K562 (cell line): ENCODE results near the gene IFNGR1. TPM values are rescaled to one million over a fixed set of nuclear protein-coding genes. Genes with fewer than 3 reads are reported as not detected.

Experiments
- ATAC-seq: fragments of 200-7000 bp; cut with Tn5 transposase; 3 replicates; pipeline ENCODE4 v1.9.1; 2020; ENCODE audit warnings: moderate library complexity
- BruUV-seq: library from RNA; stranded (reverse); fragments of 400-500 nt; replicated peaks from 2 replicates; lab custom pipeline; 2021; lab: Mats Ljungman, UMichigan
- CTCF ChIA-PET: fragments of 300-600 bp; formaldehyde crosslinking; extraction: SDS; loops from one replicate; lab custom pipeline; 2021; ENCODE audit warnings: low intra/inter-chr PET ratio; lab: Yijun Ruan, JAX
- POLR2A ChIA-PET: fragments of 300-600, 350-650 bp; sonication (Branson Sonifier 250); formaldehyde crosslinking; extraction: SDS; loops from one replicate; lab custom pipeline; 2021; ENCODE audit warnings: antibody characterized with exemption, inconsistent platforms; lab: Yijun Ruan, JAX
- DNase-seq, 4 experiments: peaks; one replicate each; pipeline versions ENCODE4 v3.0.0 to v3.0.0-alpha.2; 2011 to 2018; ENCODE audit warnings: low spot score in 3 of 4, mixed read lengths in 3 of 4; ENCODE audit errors: extremely low read depth in 1 of 4
- FAIRE-seq: peaks from 2 replicates; lab custom pipeline; 2011; peaks lifted over from hg19 to GRCh38; lab: Jason Lieb, UNC
- H2AFZ ChIP-seq: 2 replicates; pipeline ENCODE4 v1.6.0; 2011; ENCODE audit warnings: low read depth, low read length, control low read depth, inconsistent platforms
- H3K27ac ChIP-seq: fragments of 200-600 bp; 3 replicates; pipeline ENCODE4 v1.8.0; 2011; ENCODE audit warnings: low read depth, mild to moderate bottlenecking, control low read depth, inconsistent platforms, low read length, moderate library complexity, mixed read lengths; ENCODE audit errors: extremely low read depth
- H3K27me3 ChIP-seq, 2 experiments: fragments of 300-600 bp in 1 of 2; 2 replicates in 1 of 2; 3 replicates in 1 of 2; pipeline versions ENCODE4 v1.6.0 to v1.8.0; 2011; ENCODE audit warnings: inconsistent platforms in 2 of 2, low read length in 2 of 2, mild to moderate bottlenecking in 1 of 2, mixed read lengths in 1 of 2, moderate library complexity in 1 of 2; ENCODE audit not compliant: control insufficient read depth in 2 of 2, insufficient read depth in 2 of 2
- H3K36me3 ChIP-seq: fragments of 300-600 bp; 3 replicates; pipeline ENCODE4 v1.8.0; 2011; ENCODE audit warnings: mild to moderate bottlenecking, low read length, inconsistent platforms; ENCODE audit not compliant: control insufficient read depth, insufficient read depth
- H3K4me1 ChIP-seq, 2 experiments: fragments of 200-600 bp in 1 of 2; replicated peaks in 1 of 2; 2 replicates in 1 of 2; 3 replicates in 1 of 2; pipeline versions ENCODE4 v1.5.1 to v1.8.0; 2011; ENCODE audit warnings: inconsistent platforms in 2 of 2, low read length in 2 of 2, mild to moderate bottlenecking in 1 of 2, mixed read lengths in 1 of 2, moderate library complexity in 1 of 2; ENCODE audit not compliant: control insufficient read depth in 2 of 2, insufficient read depth in 2 of 2
- H3K4me2 ChIP-seq: 2 replicates; pipeline ENCODE4 v1.6.1; 2011; ENCODE audit warnings: low read length, control low read depth, inconsistent platforms, mixed read lengths; ENCODE audit not compliant: insufficient read depth
- H3K4me3 ChIP-seq: fragments of 200-600 bp; sonication (generic), shearing (Covaris generic); 2 replicates; pipeline ENCODE4 v1.5.1; 2016; ENCODE audit warnings: control low read depth, inconsistent platforms
- H3K79me2 ChIP-seq: fragments of 200-600 bp; 3 replicates; pipeline ENCODE4 v1.8.0; 2011; ENCODE audit warnings: low read length, inconsistent platforms; ENCODE audit not compliant: control insufficient read depth, insufficient read depth
- H3K9ac ChIP-seq, 2 experiments: 2 replicates each; pipeline versions ENCODE4 v1.6.0 to v1.6.1; 2011; ENCODE audit warnings: low read depth in 2 of 2, low read length in 2 of 2, control low read depth in 1 of 2, inconsistent platforms in 1 of 2, mild to moderate bottlenecking in 1 of 2, mixed read lengths in 1 of 2; ENCODE audit not compliant: insufficient read depth in 1 of 2
- H3K9me1 ChIP-seq: one replicate; pipeline ENCODE4 v1.6.0; 2011; ENCODE audit warnings: inconsistent platforms, mild to moderate bottlenecking, low read length, moderate library complexity; ENCODE audit not compliant: control insufficient read depth, insufficient read depth
- H3K9me3 ChIP-seq: replicated peaks from 2 replicates; pipeline ENCODE4 v1.5.1; 2011; ENCODE audit warnings: low read depth, low read length, inconsistent platforms; ENCODE audit not compliant: control insufficient read depth, insufficient read depth
- H4K20me1 ChIP-seq: replicated peaks from 2 replicates; pipeline ENCODE4 v1.6.1; 2011; ENCODE audit warnings: low read length, inconsistent platforms, mixed read lengths; ENCODE audit not compliant: control insufficient read depth, insufficient read depth
- ARNT ChIP-seq, 2 experiments: fragments of 450-650 bp; IDR thresholded peaks; 2 replicates each; pipeline ENCODE4 v1.6.1; 2016; ENCODE audit warnings: mild to moderate bottlenecking in 1 of 2
- CHD2 ChIP-seq: IDR thresholded peaks from 2 replicates; pipeline ENCODE4 v1.6.1; 2011; ENCODE audit warnings: low read depth, low read length
- MAFK ChIP-seq: IDR thresholded peaks from 2 replicates; pipeline ENCODE4 v1.6.1; 2011; ENCODE audit warnings: low read length, improper control_type of control experiment
- NCOA4 ChIP-seq: fragments of 450-650 bp; IDR thresholded peaks from 2 replicates; pipeline ENCODE4 v1.6.1; 2018; ENCODE audit warnings: mild to moderate bottlenecking; ENCODE audit not compliant: partially characterized antibody
- PREB ChIP-seq: sonication (generic); formaldehyde crosslinking; IDR thresholded peaks from 2 replicates; pipeline ENCODE4 v1.8.1; 2023; ENCODE audit warnings: mild to moderate bottlenecking, missing genetic modification reagents
- RFX1 ChIP-seq: fragments of 450-650 bp; IDR thresholded peaks from 2 replicates; pipeline ENCODE4 v1.6.1; 2016; ENCODE audit warnings: mild to moderate bottlenecking, moderate library complexity
- TFAP4 ChIP-seq: sonication (generic); formaldehyde crosslinking; IDR thresholded peaks from 2 replicates; pipeline ENCODE4 v1.8.0; 2022; ENCODE audit warnings: missing genetic modification reagents, mild to moderate bottlenecking, moderate library complexity, borderline replicate concordance
- XRCC3 ChIP-seq: fragments of 450-650 bp; IDR thresholded peaks from 2 replicates; pipeline ENCODE4 v1.6.1; 2017; ENCODE audit warnings: mild to moderate bottlenecking, moderate library complexity
- ZBTB11 ChIP-seq, 3 experiments: fragments of 200-800 bp in 1 of 3; fragments of 250-450 bp in 1 of 3; fragments of 450-650 bp in 1 of 3; sonication (Bioruptor Pico) in 1 of 3; sonication (Bioruptor generic) in 1 of 3; formaldehyde crosslinking in 1 of 3; IDR thresholded peaks; 2 replicates each; pipeline versions ENCODE4 v1.6.1 to v1.8.0; 2016 to 2022; ENCODE audit warnings: mild to moderate bottlenecking in 2 of 3, missing genetic modification characterization in 2 of 3, missing compliant biosample characterization in 1 of 3, moderate library complexity in 1 of 3
- ZBTB9 ChIP-seq: fragments of 450-650 bp; formaldehyde crosslinking; IDR thresholded peaks from 2 replicates; pipeline ENCODE4 v1.4.0; 2020; ENCODE audit warnings: mild to moderate bottlenecking, moderate library complexity
- ZNF436 ChIP-seq: fragments of 250-450, 450-650 bp; sonication (Bioruptor Pico); formaldehyde crosslinking; IDR thresholded peaks from 2 replicates; pipeline ENCODE4 v1.7.0; 2020; ENCODE audit warnings: mild to moderate bottlenecking
- WGBS: fragments of 100-300 bp; shearing (Covaris generic); methylation state at CpG from one replicate; pipeline ENCODE4 v1.1.6; 2016; ENCODE audit warnings: low coverage, mixed read lengths; ENCODE audit not compliant: insufficient coverage; ENCODE audit errors: missing lambda C conversion rate; 5-methylcytosine and 5-hydroxymethylcytosine counted together
- in situ Hi-C: fragments of 300-500 bp; cut with MboI; formaldehyde crosslinking; loops from 4 replicates; pipeline ENCODE4 v1.15.0; 2018; ENCODE audit warnings: inconsistent platforms, mixed read lengths
- intact Hi-C: fragments of 100-400 bp; cut with micrococcal nuclease; formaldehyde crosslinking; loops from 2 replicates; pipeline ENCODE4 v1.14.2; 2022
- polyA plus RNA-seq, 8 experiments: library from polyadenylated mRNA; depleted of rRNA in 4 of 8; stranded (reverse) in 5 of 8; unstranded in 3 of 8; fragments of >200 nt; fragmentation: Nextera tagmentation in 2 of 8; fragmentation: Illumina TruSeq in 1 of 8; extraction: Ambion mirVana in 2 of 8; extraction: Trizol in 1 of 8; gene quantifications; 2 replicates each; pipeline versions ENCODE4 v1.2.1 to v1.2.3, GENCODE V29; 2011 to 2014; ENCODE audit warnings: inconsistent platforms in 1 of 8, missing spikeins in 1 of 8
- total RNA-seq, 7 experiments: library from RNA; depleted of rRNA in 6 of 7; stranded (reverse); fragments of >200 nt in 6 of 7; fragmentation: Illumina TruSeq in 2 of 7; extraction: Trizol in 2 of 7; gene quantifications; 2 replicates each; pipeline versions ENCODE4 v1.2.1 to v1.2.3, GENCODE V29; 2011 to 2021; ENCODE audit warnings: low replicate concordance in 1 of 7

Gene IFNGR1
- total and polyA plus RNA-seq, 9 of the 15 experiments (the other 6 are each of a cell fraction or from before 2014, with no cell fraction given) = 14.7 to 47.0 (median 26.7) TPM

- no peak for TF ChIP-seq CHD2
- TF ChIP-seq RFX1 = no peak
- no peak for TF ChIP-seq ARNT (IDR thresholded peaks at IDR 0.05)
- no peak for TF ChIP-seq ZNF436 (CRISPR knock-in tag)
- no peak for TF ChIP-seq TFAP4 (CRISPR knock-in tag)
- no peak for TF ChIP-seq ZBTB9
- no peak for TF ChIP-seq MAFK
These were observed 7.5 kb upstream of the IFNGR1 start (continued) for GRCh38 chr6:137226697-137227096.

GRCh38 chr6:137224799-137225198 lies 5.6 kb upstream of the IFNGR1 start:
- no peak for DNase-seq
- intact Hi-C loops = no loop called here
- Histone ChIP-seq H2AFZ (peak overlapping the region; percentile 20; the same call in 1 of the 2 replicates), H3K4me2 (no peak overlapping the region), H3K4me3 (no peak overlapping the region), H3K9me1 (no peaks in the 10 kb centered on the region), H3K9me3 (no peaks in the 10 kb centered on the region), H3K36me3 (no peaks in the 10 kb centered on the region), H3K9ac (no peak overlapping the region), H4K20me1 (no peaks in the 10 kb centered on the region), H3K27me3 (no peaks in the 10 kb centered on the region; a peak in 1 of 5 replicates), H3K79me2 (no peaks in the 10 kb centered on the region), H3K4me1 (peaks cover 7 to 33% of the 10 kb centered on the region in 2 experiments), H3K27ac (peak overlapping the region; percentile 78; the same call in 1 of the 3 replicates)
- peak; percentile 35 for FAIRE-seq
- 44% methylated on average over 2 of the region's 2 CpGs for WGBS
- peak; percentile 61 for ATAC-seq
- ChIA-PET POLR2A (no interaction called here), CTCF (no interaction called here)
- in situ Hi-C loops = no loop called here
- no TSS peak for BruUV-seq
- no peak for TF ChIP-seq NCOA4
- peak in 1 of 3 experiments; percentile 53; a peak in 1 of 6 replicates for TF ChIP-seq ZBTB11 (CRISPR knock-in tag; IDR thresholded peaks at IDR 0.05)
- no peak for TF ChIP-seq ZBTB9
- TF ChIP-seq XRCC3 = no peak
- no peak for TF ChIP-seq PREB (CRISPR knock-in tag)
